Astrocyte of the cerebellum (primary cell): Measurements from ENCODE around the gene QDPR.
"Not testable (repeated sequence)": the region's sequence is repeated elsewhere in the genome, so short reads cannot be mapped to it uniquely, and the experiment has no call there.

ENCODE experiments used
- DNase-seq: peaks from one replicate; pipeline ENCODE4 v3.0.0-alpha.2; 2011; ENCODE audit warnings: low read depth
- H3K4me3 ChIP-seq: 2 replicates; pipeline ENCODE4 v1.5.1; 2011; ENCODE audit warnings: mild to moderate bottlenecking, low read depth, low read length, moderate library complexity
- in situ Hi-C: cut with HindIII; loops from 2 replicates; pipeline ENCODE4 v1.10.0; 2017; ENCODE audit warnings: low sequenced_read_pairs
- TF ChIP-seq, protein P1 (sequence below): IDR thresholded peaks from 2 replicates; pipeline ENCODE4 v1.5.1; 2012; ENCODE audit warnings: low read length, low read depth, moderate library complexity, mild to moderate bottlenecking; ENCODE audit errors: missing control alignments

Gene QDPR

DNA sequence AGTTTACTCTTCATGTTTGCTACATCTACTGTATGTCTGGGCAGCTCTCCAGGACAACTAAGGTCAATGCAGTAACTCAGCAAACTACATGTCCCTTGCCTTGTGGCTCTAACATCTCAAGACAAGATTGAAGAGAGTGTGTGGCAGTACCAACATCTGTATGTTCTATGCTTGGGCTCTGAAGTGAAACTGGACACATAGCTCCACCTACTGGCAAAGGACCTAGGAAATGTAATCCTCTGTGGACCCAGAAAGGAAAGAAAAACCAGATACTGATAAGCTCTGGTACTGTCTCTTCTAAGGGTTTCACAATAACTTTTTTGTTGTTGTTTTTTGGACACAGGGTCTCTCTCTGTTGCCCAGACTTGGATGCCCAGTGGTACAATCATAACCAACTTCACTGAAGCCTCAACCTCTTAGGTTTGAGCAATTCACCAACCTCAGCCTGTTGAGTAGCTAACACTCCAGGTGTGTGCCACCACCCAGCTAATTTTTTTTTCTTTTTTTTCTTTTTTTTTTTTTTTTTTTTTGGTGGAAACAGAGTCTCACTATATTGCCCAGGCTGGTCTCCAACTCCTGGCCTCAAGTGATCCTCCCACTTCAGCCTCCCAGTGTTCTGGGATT, 64.1 kb downstream of the QDPR start:
- DNase-seq = peak; percentile 68
- in situ Hi-C loops = no loop called here
- TF ChIP-seq, protein P1, sequence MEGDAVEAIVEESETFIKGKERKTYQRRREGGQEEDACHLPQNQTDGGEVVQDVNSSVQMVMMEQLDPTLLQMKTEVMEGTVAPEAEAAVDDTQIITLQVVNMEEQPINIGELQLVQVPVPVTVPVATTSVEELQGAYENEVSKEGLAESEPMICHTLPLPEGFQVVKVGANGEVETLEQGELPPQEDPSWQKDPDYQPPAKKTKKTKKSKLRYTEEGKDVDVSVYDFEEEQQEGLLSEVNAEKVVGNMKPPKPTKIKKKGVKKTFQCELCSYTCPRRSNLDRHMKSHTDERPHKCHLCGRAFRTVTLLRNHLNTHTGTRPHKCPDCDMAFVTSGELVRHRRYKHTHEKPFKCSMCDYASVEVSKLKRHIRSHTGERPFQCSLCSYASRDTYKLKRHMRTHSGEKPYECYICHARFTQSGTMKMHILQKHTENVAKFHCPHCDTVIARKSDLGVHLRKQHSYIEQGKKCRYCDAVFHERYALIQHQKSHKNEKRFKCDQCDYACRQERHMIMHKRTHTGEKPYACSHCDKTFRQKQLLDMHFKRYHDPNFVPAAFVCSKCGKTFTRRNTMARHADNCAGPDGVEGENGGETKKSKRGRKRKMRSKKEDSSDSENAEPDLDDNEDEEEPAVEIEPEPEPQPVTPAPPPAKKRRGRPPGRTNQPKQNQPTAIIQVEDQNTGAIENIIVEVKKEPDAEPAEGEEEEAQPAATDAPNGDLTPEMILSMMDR = peak; percentile 80
- no peak overlapping the region for H3K4me3 ChIP-seq

DNA sequence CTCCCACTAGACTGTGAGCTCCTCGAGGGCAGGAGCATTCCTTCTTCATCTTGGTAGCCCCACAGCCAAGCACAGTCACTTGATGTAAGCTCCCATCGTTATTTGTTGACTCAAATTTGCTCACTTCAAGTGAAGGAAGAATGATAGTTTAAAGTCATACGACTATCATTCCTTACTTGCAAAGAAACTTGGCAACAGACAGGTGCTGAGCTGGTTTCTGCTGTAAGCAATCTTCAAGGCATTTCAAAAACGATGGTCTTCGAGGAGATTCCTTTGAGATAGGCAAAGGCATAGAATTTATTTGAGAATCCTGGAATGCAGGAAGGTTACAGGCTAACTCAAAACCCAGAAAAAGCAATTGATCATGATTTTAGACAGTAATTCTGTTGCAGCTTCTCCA, 64.8 kb downstream of the QDPR start:
- H3K4me3 ChIP-seq = no peak overlapping the region
- DNase-seq = no peak
- in situ Hi-C loops = no loop called here
- TF ChIP-seq, protein P1 = no peak

DNA sequence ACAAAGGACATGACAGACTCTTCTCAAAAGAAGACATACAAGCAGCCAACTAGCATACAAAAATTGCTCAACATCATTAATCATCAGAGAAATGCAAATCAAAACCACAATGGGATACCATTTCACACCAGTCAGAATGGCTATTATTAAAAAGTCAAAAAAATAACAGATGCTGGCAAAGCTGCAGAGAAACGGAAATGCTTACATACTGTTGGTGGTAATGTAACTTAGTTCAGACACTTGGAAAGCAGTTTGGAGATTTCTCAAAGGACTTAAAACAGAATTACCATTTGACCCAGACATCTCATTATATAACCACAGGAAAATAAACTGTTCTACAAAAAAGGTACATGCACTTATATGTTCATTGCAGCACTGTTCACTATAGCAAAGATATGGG, 69.4 kb downstream of the QDPR start:
- DNase-seq = peak; percentile 29
- in situ Hi-C loops = not testable (repeated sequence)

DNA sequence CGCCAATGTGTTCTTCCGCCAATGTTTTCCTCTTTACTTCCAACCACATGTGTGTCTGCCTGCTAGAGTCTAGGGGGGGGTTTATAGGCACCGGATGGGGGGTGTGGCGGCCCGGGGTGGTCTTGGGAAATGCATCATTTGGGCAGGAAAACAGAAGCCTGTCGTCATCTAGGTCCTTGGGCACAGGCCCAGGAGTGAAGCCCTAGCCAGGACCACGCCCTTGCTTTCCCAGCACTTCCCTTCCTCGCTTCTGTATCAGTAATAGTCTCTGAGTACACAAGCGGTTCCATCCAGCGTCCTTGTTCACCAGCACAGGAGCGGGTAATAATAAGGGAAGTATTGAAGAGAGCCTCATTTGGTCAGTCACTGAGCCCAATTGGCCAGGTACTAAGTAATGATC, 74.5 kb downstream of the QDPR start:
- TF ChIP-seq, protein P1 = no peak
- in situ Hi-C loops = no loop called here
- no peak for DNase-seq
- no peak overlapping the region for H3K4me3 ChIP-seq

More for the DNA sequence above, 69.4 kb downstream of the QDPR start:
- H3K4me3 ChIP-seq = not testable (repeated sequence)

DNA sequence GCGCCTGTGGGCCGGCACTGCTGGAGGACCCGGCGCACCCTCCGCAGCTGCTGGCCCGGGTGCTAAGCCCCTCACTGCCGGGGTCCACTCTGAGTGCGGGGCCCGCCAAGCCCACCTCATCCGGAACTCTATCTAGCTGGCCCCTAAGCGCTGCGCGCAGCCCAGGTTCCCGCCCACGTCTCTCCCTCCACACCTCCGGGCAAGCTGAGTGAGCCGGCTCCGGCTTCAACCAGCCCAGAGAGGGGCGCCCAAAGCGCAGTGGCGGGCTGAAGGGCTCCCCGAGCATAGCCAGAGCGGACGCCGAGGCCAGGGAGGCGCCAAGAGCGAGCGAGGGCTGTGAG, 75.2 kb downstream of the QDPR start:
- no peak overlapping the region for H3K4me3 ChIP-seq
- TF ChIP-seq, protein P1 = no peak
- DNase-seq = no peak
- in situ Hi-C loops = no loop called here
